Measurements from ENCODE around the gene CAMK2D.
A peak's percentile ranks its signal among the peaks of the same experiment; 100 is the strongest.
"Not testable (repeated sequence)": the region's sequence is repeated elsewhere in the genome, so short reads cannot be mapped to it uniquely, and the experiment has no call there.

CAMK2D gene

GRCh38 chr4:113761620-113762185, at the start of gene CAMK2D:
CAMK2D (minus strand) TSS chr4:113761738; CDS start chr4:113761068, 670 bp downstream.
- peak; percentile 62 to 82 (median 64) for DNase-seq

GRCh38 chr4:113810906-113811305, 49.4 kb upstream of the CAMK2D start:
- DNase-seq, result peak; percentile 22 to 62 (median 51)

GRCh38 chr4:113809311-113809710, 47.8 kb upstream of the CAMK2D start:
- DNase-seq, result peak; percentile 93 to 99 (median 98)

GRCh38 chr4:113806850-113807249, 45.3 kb upstream of the CAMK2D start:
- DNase-seq, result no peak

GRCh38 chr4:113801882-113802281, 40.3 kb upstream of the CAMK2D start:
- DNase-seq, result no peak

- not testable (repeated sequence) for DNase-seq
These were observed 34.8 kb upstream of the CAMK2D start for GRCh38 chr4:113796381-113796780.

- DNase-seq, result peak; percentile 78 to 94 (median 90)
These were observed 28.9 kb upstream of the CAMK2D start for GRCh38 chr4:113790478-113790877.

GRCh38 chr4:113788888-113789287, 27.4 kb upstream of the CAMK2D start:
- peak in 2 of 3 donors; percentile 37 to 55 for DNase-seq

- DNase-seq, result peak; percentile 11 to 61 (median 53)
These were observed 24.2 kb upstream of the CAMK2D start for GRCh38 chr4:113785781-113786180.

- DNase-seq, result peak; percentile 69 to 95 (median 92)
These were observed 23.1 kb upstream of the CAMK2D start for GRCh38 chr4:113784497-113785250.

GRCh38 chr4:113783701-113784100, 22.2 kb upstream of the CAMK2D start:
- DNase-seq, result peak; percentile 15 to 56 (median 46)

GRCh38 chr4:113783289-113783688, 21.8 kb upstream of the CAMK2D start:
- no peak for DNase-seq

GRCh38 chr4:113781439-113782040, 20.0 kb upstream of the CAMK2D start:
- peak; percentile 73 to 85 (median 82) for DNase-seq

- DNase-seq, result no peak
These were observed 15.1 kb upstream of the CAMK2D start for GRCh38 chr4:113776679-113777078.

GRCh38 chr4:113776016-113776415, 14.5 kb upstream of the CAMK2D start:
- no peak for DNase-seq

- DNase-seq, result peak; percentile 14 to 55 (median 39)
These were observed 12.2 kb upstream of the CAMK2D start for GRCh38 chr4:113773756-113774155.

GRCh38 chr4:113773014-113773413, 11.5 kb upstream of the CAMK2D start:
- no peak for DNase-seq

- DNase-seq, result no peak
These were observed 10.8 kb upstream of the CAMK2D start for GRCh38 chr4:113772319-113772718.

- no peak for DNase-seq
These were observed 8.2 kb upstream of the CAMK2D start for GRCh38 chr4:113769744-113770143.

GRCh38 chr4:113768952-113769351, 7.4 kb upstream of the CAMK2D start:
- DNase-seq, result no peak

GRCh38 chr4:113766882-113767281, 5.3 kb upstream of the CAMK2D start:
- DNase-seq, result no peak

GRCh38 chr4:113764720-113765264, 3.3 kb upstream of the CAMK2D start:
- DNase-seq, result no peak

- not testable (repeated sequence) for DNase-seq
These were observed 2.4 kb upstream of the CAMK2D start for GRCh38 chr4:113763923-113764322.

- DNase-seq, result peak in 1 of 3 donors; percentile 36
These were observed 1.4 kb upstream of the CAMK2D start for GRCh38 chr4:113763029-113763285.
